H9 (cell line): ENCODE data around the gene PHACTR1. TPM values are rescaled to one million over a fixed set of nuclear protein-coding genes. Genes with fewer than 3 reads are reported as not detected.

ENCODE experiments used
- DNase-seq: peaks from one replicate; pipeline ENCODE4 v3.0.0-alpha.2; 2017
- H2AFZ ChIP-seq: one replicate; pipeline ENCODE4 v1.6.1; 2013; ENCODE audit warnings: mild to moderate bottlenecking, low read length, control low read depth, moderate library complexity
- H2AK5ac ChIP-seq: 2 replicates; pipeline ENCODE4 v1.6.1; 2013; ENCODE audit warnings: low read length, control low read depth, mixed read lengths; ENCODE audit not compliant: insufficient read length
- H2BK120ac ChIP-seq: one replicate; pipeline ENCODE4 v1.6.1; 2013; ENCODE audit warnings: low read depth, mild to moderate bottlenecking, low read length, control low read depth, inconsistent platforms; ENCODE audit not compliant: poor library complexity, severe bottlenecking
- H2BK12ac ChIP-seq: 2 replicates; pipeline ENCODE4 v1.6.1; 2013; ENCODE audit warnings: low read length, control low read depth, mixed read lengths, low read depth; ENCODE audit not compliant: insufficient read length
- H2BK15ac ChIP-seq: 2 replicates; pipeline ENCODE4 v1.6.1; 2013; ENCODE audit warnings: low read depth, low read length, control low read depth
- H2BK20ac ChIP-seq: one replicate; pipeline ENCODE4 v1.6.1; 2013; ENCODE audit warnings: low read depth, mild to moderate bottlenecking, low read length, control low read depth, inconsistent platforms; ENCODE audit not compliant: poor library complexity, severe bottlenecking
- H2BK5ac ChIP-seq: 2 replicates; pipeline ENCODE4 v1.6.1; 2013; ENCODE audit warnings: low read length, control low read depth, mixed read lengths; ENCODE audit not compliant: insufficient read length
- H3K14ac ChIP-seq: 2 replicates; pipeline ENCODE4 v1.6.1; 2013; ENCODE audit warnings: low read length, control low read depth; ENCODE audit not compliant: insufficient read depth
- H3K18ac ChIP-seq: 2 replicates; pipeline ENCODE4 v1.6.1; 2013; ENCODE audit warnings: low read depth, mild to moderate bottlenecking, mixed read lengths, low read length, control low read depth; ENCODE audit not compliant: insufficient read length
- H3K23ac ChIP-seq: 2 replicates; pipeline ENCODE4 v1.6.1; 2013; ENCODE audit warnings: low read length, control low read depth, mixed read lengths, low read depth; ENCODE audit not compliant: insufficient read length
- H3K23me2 ChIP-seq: 2 replicates; pipeline ENCODE4 v1.6.1; 2013; ENCODE audit warnings: low read depth, mild to moderate bottlenecking, mixed read lengths, low read length, control low read depth; ENCODE audit not compliant: insufficient read length, poor library complexity, severe bottlenecking
- H3K27ac ChIP-seq: 2 replicates; pipeline ENCODE4 v1.5.1; 2013; ENCODE audit warnings: low read length, control low read depth, mixed read lengths, low read depth; ENCODE audit not compliant: insufficient read length
- H3K27me3 ChIP-seq: 2 replicates; pipeline ENCODE4 v1.6.1; 2013; ENCODE audit warnings: low read length, control low read depth, inconsistent platforms; ENCODE audit not compliant: insufficient read depth
- H3K4ac ChIP-seq: 2 replicates; pipeline ENCODE4 v1.6.1; 2013; ENCODE audit warnings: low read depth, mild to moderate bottlenecking, control low read depth, inconsistent platforms, low read length, moderate library complexity
- H3K4me1 ChIP-seq: 2 replicates; pipeline ENCODE4 v1.6.1; 2013; ENCODE audit warnings: low read length, control low read depth, inconsistent platforms; ENCODE audit not compliant: insufficient read depth
- H3K4me2 ChIP-seq: 2 replicates; pipeline ENCODE4 v1.6.1; 2013; ENCODE audit warnings: low read length, control low read depth, mixed read lengths; ENCODE audit not compliant: insufficient read length, insufficient read depth
- H3K56ac ChIP-seq: 2 replicates; pipeline ENCODE4 v1.6.1; 2013; ENCODE audit warnings: low read depth, mild to moderate bottlenecking, mixed read lengths, low read length, control low read depth; ENCODE audit not compliant: insufficient read length
- H3K79me1 ChIP-seq: 2 replicates; pipeline ENCODE4 v1.6.1; 2013; ENCODE audit warnings: low read depth, mild to moderate bottlenecking, moderate library complexity, low read length, control low read depth, inconsistent platforms; ENCODE audit not compliant: insufficient read depth, poor library complexity, severe bottlenecking
- H3K79me2 ChIP-seq: 2 replicates; pipeline ENCODE4 v1.6.1; 2013; ENCODE audit warnings: low read length, control low read depth, inconsistent platforms; ENCODE audit not compliant: insufficient read depth
- H3K9ac ChIP-seq: 2 replicates; pipeline ENCODE4 v1.6.1; 2013; ENCODE audit warnings: low read length, control low read depth, mixed read lengths; ENCODE audit not compliant: insufficient read length; ENCODE audit errors: extremely low read depth
- H3K9me3 ChIP-seq: one replicate; pipeline ENCODE4 v1.6.1; 2013; ENCODE audit warnings: low read depth, low read length, inconsistent platforms; ENCODE audit not compliant: control insufficient read depth
- H3T11ph ChIP-seq: one replicate; pipeline ENCODE4 v1.6.1; 2013; ENCODE audit warnings: mild to moderate bottlenecking, low read length, control low read depth, inconsistent platforms
- H4K20me1 ChIP-seq: one replicate; pipeline ENCODE4 v1.6.1; 2013; ENCODE audit not compliant: control insufficient read depth, insufficient read length, insufficient read depth
- H4K5ac ChIP-seq: 2 replicates; pipeline ENCODE4 v1.6.1; 2013; ENCODE audit warnings: low read depth, mild to moderate bottlenecking, mixed read lengths, low read length, control low read depth; ENCODE audit not compliant: insufficient read length
- H4K8ac ChIP-seq: replicated peaks from 2 replicates; pipeline ENCODE4 v1.6.1; 2013; ENCODE audit warnings: low read length, control low read depth, mixed read lengths, low read depth; ENCODE audit not compliant: insufficient read length
- H4K91ac ChIP-seq: 2 replicates; pipeline ENCODE4 v1.6.1; 2013; ENCODE audit warnings: low read depth, mild to moderate bottlenecking, moderate library complexity, mixed read lengths, low read length, control low read depth; ENCODE audit not compliant: insufficient read length
- H3K27ac Mint-ChIP-seq, 3 experiments: 2 replicates in 2 of 3; 3 replicates in 1 of 3; pipeline ENCODE4 v1.8.0; 2020 to 2021; ENCODE audit warnings: mixed read lengths in 3 of 3, mild to moderate bottlenecking in 1 of 3, moderate library complexity in 1 of 3
- H3K27me3 Mint-ChIP-seq: 2 replicates; pipeline ENCODE4 v1.8.0; 2021; ENCODE audit warnings: low read depth, mild to moderate bottlenecking, moderate library complexity, mixed read lengths
- H3K36me3 Mint-ChIP-seq, 3 experiments: 2 replicates in 2 of 3; 3 replicates in 1 of 3; pipeline ENCODE4 v1.8.0; 2020 to 2021; ENCODE audit warnings: low read depth in 3 of 3, mixed read lengths in 3 of 3; ENCODE audit not compliant: insufficient read depth in 1 of 3
- H3K4me1 Mint-ChIP-seq, 2 experiments: 2 replicates each; pipeline ENCODE4 v1.8.0; 2020; ENCODE audit warnings: mixed read lengths in 2 of 2
- H3K4me3 Mint-ChIP-seq, 2 experiments: 2 replicates in 1 of 2; 3 replicates in 1 of 2; pipeline ENCODE4 v1.8.0; 2020 to 2021; ENCODE audit warnings: mild to moderate bottlenecking in 2 of 2, mixed read lengths in 2 of 2, moderate library complexity in 1 of 2
- H3K9me3 Mint-ChIP-seq, 2 experiments: 2 replicates in 1 of 2; 3 replicates in 1 of 2; pipeline ENCODE4 v1.8.0; 2020; ENCODE audit warnings: mild to moderate bottlenecking in 2 of 2, mixed read lengths in 2 of 2, moderate library complexity in 1 of 2
- CTCF ChIP-seq: fragments of 200-600 bp; sonication (generic); conservative IDR thresholded peaks from 3 replicates; pipeline ENCODE4 v1.8.0; 2021; ENCODE audit warnings: antibody characterized with exemption, mild to moderate bottlenecking
- WGBS: extraction: QIAGEN DNeasy Blood & Tissue Kit; methylation state at CpG from one replicate; pipeline ENCODE4 v1.1.7; 2013; ENCODE audit warnings: missing lambda C conversion rate, low lambda C conversion rate, mixed read lengths; ENCODE audit not compliant: insufficient read length; ENCODE audit errors: extremely low coverage; 5-methylcytosine and 5-hydroxymethylcytosine counted together
- total RNA-seq: library from RNA; stranded (reverse); gene quantifications from 2 replicates; pipeline ENCODE4 v1.2.1, GENCODE V29; 2021

Gene PHACTR1
- total RNA-seq, 1 experiment from 2014 or later: 15.9 TPM

- H2AK5ac ChIP-seq: no peak overlapping the region
- no peaks in the 10 kb centered on the region for H3K9me3 ChIP-seq
- H2BK120ac ChIP-seq: no peak overlapping the region
- no peak overlapping the region for H2BK15ac ChIP-seq
- no peak overlapping the region for H2BK5ac ChIP-seq
- no peaks in the 10 kb centered on the region for H3K4me1 ChIP-seq
- no peaks in the 10 kb centered on the region for H3K79me1 ChIP-seq
- no peak overlapping the region for H3K4me2 ChIP-seq
- H3K18ac ChIP-seq: no peak overlapping the region
- DNase-seq: no peak
- no peaks in the 10 kb centered on the region for H3K27me3 ChIP-seq
- no peaks in the 10 kb centered on the region for H3K79me2 ChIP-seq
- no peak overlapping the region for H3K9ac ChIP-seq
- H3K56ac ChIP-seq: no peak overlapping the region
- no peak overlapping the region for H4K91ac ChIP-seq
- TF ChIP-seq CTCF: no peak
- no peak overlapping the region for H2BK20ac ChIP-seq
- WGBS: no CpG with 5 or more reads among the region's 2 CpGs
- no peaks in the 10 kb centered on the region for H3K9me3 Mint-ChIP-seq
- H2BK12ac ChIP-seq: no peak overlapping the region
- H3K36me3 Mint-ChIP-seq: no peaks in the 10 kb centered on the region
- peaks cover 10 to 13% of the 10 kb centered on the region in 2 experiments for H3K4me1 Mint-ChIP-seq
- no peak overlapping the region for H4K5ac ChIP-seq
- no peaks in the 10 kb centered on the region for H3K27me3 Mint-ChIP-seq
- H3K23ac ChIP-seq: no peak overlapping the region
- H4K8ac ChIP-seq: no peak overlapping the region
- H3K4ac ChIP-seq: no peak overlapping the region
- H3K23me2 ChIP-seq: no peaks in the 10 kb centered on the region
- no peak overlapping the region for H3K14ac ChIP-seq
- no peaks in the 10 kb centered on the region for H4K20me1 ChIP-seq
- H2AFZ ChIP-seq: no peak overlapping the region
- no peak overlapping the region for H3K4me3 Mint-ChIP-seq
- H3K27ac ChIP-seq: no peak overlapping the region
- H3T11ph ChIP-seq: no peak overlapping the region
- no peak overlapping the region for H3K27ac Mint-ChIP-seq
These were observed 310.6 kb downstream of the PHACTR1 start for GRCh38 chr6:13027207-13027606.
